ENCODE measurements around the gene VSIG4. TPM values are rescaled to one million over a fixed set of nuclear protein-coding genes. Genes with fewer than 3 reads are reported as not detected.

Gene VSIG4
- total RNA-seq, 1 experiment from 2014 or later: not detected

- Histone ChIP-seq H2AFZ (ENCODE audit: low read length) (no peak overlapping the region), H3K9me3 (ENCODE audit: control insufficient read depth, low read depth, low read length) (peaks cover 67% of the 10 kb centered on the region), H4K8ac (replicated peaks; ENCODE audit: insufficient read length, low read depth, low read length) (no peak overlapping the region), H3T11ph (ENCODE audit: low read length) (no peak overlapping the region), H4K20me1 (ENCODE audit: control insufficient read depth, insufficient read depth, insufficient read length) (no peaks in the 10 kb centered on the region), H3K4me1 (ENCODE audit: insufficient read depth, low read length) (no peaks in the 10 kb centered on the region), H3K18ac (ENCODE audit: insufficient read length, low read depth, low read length) (no peak overlapping the region), H3K23me2 (ENCODE audit: insufficient read length, low read depth, low read length, poor library complexity, severe bottlenecking) (no peaks in the 10 kb centered on the region), H3K56ac (ENCODE audit: insufficient read length, low read depth, low read length) (no peak overlapping the region), H3K27ac (ENCODE audit: insufficient read length, low read depth, low read length) (no peak overlapping the region), H3K14ac (ENCODE audit: insufficient read depth, low read length) (no peak overlapping the region), H3K9ac (ENCODE audit: extremely low read depth, insufficient read length, low read length) (no peak overlapping the region), H2BK5ac (ENCODE audit: insufficient read length, low read length) (no peak overlapping the region), H2BK120ac (ENCODE audit: low read depth, low read length, poor library complexity, severe bottlenecking) (no peak overlapping the region), H3K79me2 (ENCODE audit: insufficient read depth, low read length) (no peaks in the 10 kb centered on the region), H4K5ac (ENCODE audit: insufficient read length, low read depth, low read length) (no peak overlapping the region), H2BK15ac (ENCODE audit: low read depth, low read length) (no peak overlapping the region), H2AK5ac (ENCODE audit: insufficient read length, low read length) (no peak overlapping the region), H3K23ac (ENCODE audit: insufficient read length, low read depth, low read length) (no peak overlapping the region), H2BK20ac (ENCODE audit: low read depth, low read length, poor library complexity, severe bottlenecking) (no peak overlapping the region), H3K4ac (ENCODE audit: low read depth, low read length) (no peak overlapping the region), H3K4me2 (ENCODE audit: insufficient read depth, insufficient read length, low read length) (no peak overlapping the region), H4K91ac (ENCODE audit: insufficient read length, low read depth, low read length) (no peak overlapping the region), H3K79me1 (ENCODE audit: insufficient read depth, low read depth, low read length, poor library complexity, severe bottlenecking) (no peaks in the 10 kb centered on the region), H3K27me3 (ENCODE audit: insufficient read depth, low read length) (no peaks in the 10 kb centered on the region), H2BK12ac (ENCODE audit: insufficient read length, low read depth, low read length) (no peak overlapping the region)
- no peak overlapping the region for H3K27ac Mint-ChIP-seq
- TF ChIP-seq CTCF (conservative IDR thresholded peaks at IDR 0.05): no peak
- H3K4me3 Mint-ChIP-seq: no peak overlapping the region
- H3K27me3 Mint-ChIP-seq (ENCODE audit: low read depth): peaks cover 2% of the 10 kb centered on the region; the same call in 1 of the 2 replicates
- H3K4me1 Mint-ChIP-seq: no peaks in the 10 kb centered on the region
- no peaks in the 10 kb centered on the region; a peak in 1 of 7 replicates for H3K36me3 Mint-ChIP-seq (ENCODE audit: insufficient read depth in 1 of 3, low read depth in 3 of 3)
- H3K9me3 Mint-ChIP-seq: peaks cover 49 to 63% of the 10 kb centered on the region in 2 experiments
- DNase-seq: no peak
- WGBS (ENCODE audit: extremely low coverage, insufficient read length, low lambda C conversion rate): no CpG with 5 or more reads among the region's 1 CpG
Measured at GRCh38 chrX:66015900-66016689, 23.8 kb downstream of the VSIG4 start.
